Measurements from ENCODE around the gene H19.

H19 gene

DNA sequence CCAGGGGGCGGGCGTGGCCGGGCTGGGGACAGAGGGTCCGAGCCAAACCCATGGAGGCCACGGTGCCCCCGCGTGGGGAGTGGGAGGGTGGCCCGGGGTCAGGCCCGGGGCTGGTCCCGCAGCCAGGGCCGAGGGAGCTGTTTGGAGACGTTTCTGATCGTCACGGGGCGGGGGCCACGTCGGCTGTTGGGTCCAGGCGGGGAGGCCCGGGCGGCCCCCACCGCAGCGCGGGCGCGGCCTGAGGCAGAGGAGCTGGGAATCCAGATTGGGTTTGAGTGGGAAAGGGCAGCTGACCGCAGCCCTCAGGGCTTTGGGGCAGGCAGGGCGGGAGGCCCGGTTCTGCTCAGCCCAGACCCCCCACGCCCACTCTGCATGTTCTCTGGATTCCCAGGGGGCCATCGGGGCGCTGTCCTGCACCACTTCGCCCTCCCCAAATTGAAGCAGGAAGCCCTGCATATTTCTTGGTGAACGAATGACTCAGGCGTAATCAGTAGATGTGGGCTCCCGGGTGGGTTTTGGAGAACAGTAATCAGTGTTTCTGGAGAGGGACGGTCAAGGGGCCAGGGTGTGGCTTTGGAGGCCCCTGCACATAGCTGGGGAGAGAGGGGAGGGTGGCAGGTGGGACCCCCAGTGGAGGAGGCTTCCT is 49.9 kb downstream of the H19 start:
- TF ChIP-seq GATA3 (IDR thresholded peaks at IDR 0.05; ENCODE audit: low read depth, low read length) = no peak
- no peak for TF ChIP-seq GATA2 (IDR thresholded peaks at IDR 0.05; ENCODE audit: low read depth, low read length)

DNA sequence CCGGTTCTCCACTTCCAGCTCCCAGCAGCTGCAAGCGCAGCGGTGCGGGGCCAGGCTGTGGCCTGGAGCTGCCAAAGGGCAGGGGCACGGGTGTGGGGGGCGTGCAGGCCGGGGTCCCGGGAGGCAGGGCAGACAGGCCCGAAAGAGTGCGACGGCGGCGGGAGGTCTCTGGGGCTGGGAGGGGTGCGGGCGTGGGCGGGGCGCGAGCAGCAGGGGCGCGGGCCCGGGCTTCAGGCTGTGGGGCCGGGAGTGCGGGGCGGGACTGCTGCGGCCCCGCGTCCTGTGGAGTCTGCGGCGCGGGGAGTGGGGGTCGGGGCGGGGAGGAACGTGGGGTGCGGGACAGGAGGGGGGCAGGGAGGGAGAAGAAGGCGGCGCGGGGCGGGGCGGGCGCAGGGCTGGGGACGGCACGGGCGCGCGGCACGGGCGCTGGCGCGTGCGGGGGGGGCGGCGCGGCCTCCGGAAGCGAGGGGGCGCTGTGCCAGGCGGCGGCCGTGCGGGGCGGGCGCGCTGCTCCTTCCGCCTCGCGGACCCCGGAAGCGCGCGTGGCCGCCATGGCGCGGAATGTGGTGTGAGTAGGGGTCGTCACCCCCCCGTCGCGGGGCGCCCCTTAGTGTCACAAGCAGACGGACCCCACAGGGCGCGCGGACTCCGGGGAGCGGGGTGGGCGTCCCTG is 50.7 kb downstream of the H19 start, which contains the start of gene MRPL23:
Gene MRPL23, plus strand, starts transcription at position 521 of the 673 bp plus-strand sequence. Its CDS starts 31 bp downstream, at position 552.
- TF ChIP-seq GATA2 (IDR thresholded peaks at IDR 0.05; ENCODE audit: low read depth, low read length) = no peak
- no peak for TF ChIP-seq GATA3 (IDR thresholded peaks at IDR 0.05; ENCODE audit: low read depth, low read length)

Measured in SH-SY5Y (cell line).